ENCODE data around the gene S100A7.

- TF ChIP-seq, protein P1, sequence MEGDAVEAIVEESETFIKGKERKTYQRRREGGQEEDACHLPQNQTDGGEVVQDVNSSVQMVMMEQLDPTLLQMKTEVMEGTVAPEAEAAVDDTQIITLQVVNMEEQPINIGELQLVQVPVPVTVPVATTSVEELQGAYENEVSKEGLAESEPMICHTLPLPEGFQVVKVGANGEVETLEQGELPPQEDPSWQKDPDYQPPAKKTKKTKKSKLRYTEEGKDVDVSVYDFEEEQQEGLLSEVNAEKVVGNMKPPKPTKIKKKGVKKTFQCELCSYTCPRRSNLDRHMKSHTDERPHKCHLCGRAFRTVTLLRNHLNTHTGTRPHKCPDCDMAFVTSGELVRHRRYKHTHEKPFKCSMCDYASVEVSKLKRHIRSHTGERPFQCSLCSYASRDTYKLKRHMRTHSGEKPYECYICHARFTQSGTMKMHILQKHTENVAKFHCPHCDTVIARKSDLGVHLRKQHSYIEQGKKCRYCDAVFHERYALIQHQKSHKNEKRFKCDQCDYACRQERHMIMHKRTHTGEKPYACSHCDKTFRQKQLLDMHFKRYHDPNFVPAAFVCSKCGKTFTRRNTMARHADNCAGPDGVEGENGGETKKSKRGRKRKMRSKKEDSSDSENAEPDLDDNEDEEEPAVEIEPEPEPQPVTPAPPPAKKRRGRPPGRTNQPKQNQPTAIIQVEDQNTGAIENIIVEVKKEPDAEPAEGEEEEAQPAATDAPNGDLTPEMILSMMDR (IDR thresholded peaks at IDR 0.05): no peak
- no peak for TF ChIP-seq ZFX (IDR thresholded peaks at IDR 0.05; ENCODE audit: borderline replicate concordance)
These were observed 13.9 kb upstream of the S100A7 start for GRCh38 chr1:153474347-153474746.
